ENCODE data around the gene RNPEPL1.
"Not testable (repeated sequence)": the region's sequence is repeated elsewhere in the genome, so short reads cannot be mapped to it uniquely, and the experiment has no call there.

Gene RNPEPL1, protein sequence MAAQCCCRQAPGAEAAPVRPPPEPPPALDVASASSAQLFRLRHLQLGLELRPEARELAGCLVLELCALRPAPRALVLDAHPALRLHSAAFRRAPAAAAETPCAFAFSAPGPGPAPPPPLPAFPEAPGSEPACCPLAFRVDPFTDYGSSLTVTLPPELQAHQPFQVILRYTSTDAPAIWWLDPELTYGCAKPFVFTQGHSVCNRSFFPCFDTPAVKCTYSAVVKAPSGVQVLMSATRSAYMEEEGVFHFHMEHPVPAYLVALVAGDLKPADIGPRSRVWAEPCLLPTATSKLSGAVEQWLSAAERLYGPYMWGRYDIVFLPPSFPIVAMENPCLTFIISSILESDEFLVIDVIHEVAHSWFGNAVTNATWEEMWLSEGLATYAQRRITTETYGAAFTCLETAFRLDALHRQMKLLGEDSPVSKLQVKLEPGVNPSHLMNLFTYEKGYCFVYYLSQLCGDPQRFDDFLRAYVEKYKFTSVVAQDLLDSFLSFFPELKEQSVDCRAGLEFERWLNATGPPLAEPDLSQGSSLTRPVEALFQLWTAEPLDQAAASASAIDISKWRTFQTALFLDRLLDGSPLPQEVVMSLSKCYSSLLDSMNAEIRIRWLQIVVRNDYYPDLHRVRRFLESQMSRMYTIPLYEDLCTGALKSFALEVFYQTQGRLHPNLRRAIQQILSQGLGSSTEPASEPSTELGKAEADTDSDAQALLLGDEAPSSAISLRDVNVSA

DNA sequence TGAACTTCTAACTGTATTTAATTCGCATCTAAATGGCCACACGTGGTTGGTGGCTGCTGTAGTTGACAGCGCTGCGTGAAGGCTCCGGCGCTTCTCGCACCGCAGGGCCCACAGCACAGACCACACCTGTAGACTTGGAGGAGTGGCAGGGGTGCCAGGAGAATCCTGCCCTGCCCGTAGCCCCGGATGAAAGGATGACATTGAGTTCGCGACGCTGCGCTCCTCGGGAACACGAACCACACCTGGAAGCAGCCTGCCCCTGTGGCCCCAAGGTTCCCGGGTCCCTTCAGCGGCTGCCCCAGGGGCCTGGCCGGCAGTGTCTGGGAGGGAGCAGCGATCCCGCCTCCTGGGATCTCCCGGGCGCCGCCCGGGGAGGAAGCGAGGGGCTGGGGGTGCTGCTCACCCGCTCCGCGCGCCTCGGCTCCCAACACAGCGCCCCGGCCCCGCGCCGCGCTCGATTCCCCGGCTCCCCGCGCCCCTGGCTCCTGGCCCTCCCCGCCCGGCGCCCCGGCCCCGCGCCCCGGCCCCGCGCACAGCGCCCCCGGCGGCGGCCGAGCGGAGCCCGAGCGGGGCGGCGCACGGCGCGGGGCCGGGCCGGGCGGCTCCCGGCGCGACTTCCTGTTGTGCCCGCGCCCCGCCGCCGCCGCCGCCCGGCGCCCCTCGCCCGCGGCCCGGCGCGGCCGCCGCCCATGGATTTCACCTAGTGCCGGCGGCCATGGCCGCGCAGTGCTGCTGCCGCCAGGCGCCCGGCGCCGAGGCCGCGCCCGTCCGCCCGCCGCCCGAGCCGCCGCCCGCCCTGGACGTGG, at the start of gene RNPEPL1:
TSS of gene RNPEPL1 (plus strand) at position 613 of the 806 bp plus-strand sequence. CDS start at position 716, 103 bp downstream.
- DNase-seq, result peak in 3 of 4 experiments; percentile 30 to 59 (median 56)

DNA sequence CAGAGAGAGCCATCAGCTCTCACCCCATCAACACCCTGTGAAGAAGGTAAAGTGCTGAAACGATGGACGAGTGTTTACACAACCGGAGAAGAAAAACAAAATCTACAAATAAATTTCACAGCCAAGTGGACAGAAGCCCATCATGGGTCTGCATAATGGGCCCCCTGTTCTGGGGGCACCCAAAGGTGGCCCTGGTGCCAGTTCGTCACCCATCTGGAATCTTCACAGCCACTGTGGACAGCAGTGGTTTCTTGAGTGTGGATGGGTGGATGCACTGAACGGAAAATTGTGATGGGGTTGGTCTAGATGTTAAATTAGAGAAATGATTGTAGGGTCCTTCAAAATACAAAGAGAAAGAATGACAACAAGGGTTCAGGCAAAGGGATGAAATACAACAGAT, 49.3 kb upstream of the RNPEPL1 start:
- DNase-seq, result no peak

DNA sequence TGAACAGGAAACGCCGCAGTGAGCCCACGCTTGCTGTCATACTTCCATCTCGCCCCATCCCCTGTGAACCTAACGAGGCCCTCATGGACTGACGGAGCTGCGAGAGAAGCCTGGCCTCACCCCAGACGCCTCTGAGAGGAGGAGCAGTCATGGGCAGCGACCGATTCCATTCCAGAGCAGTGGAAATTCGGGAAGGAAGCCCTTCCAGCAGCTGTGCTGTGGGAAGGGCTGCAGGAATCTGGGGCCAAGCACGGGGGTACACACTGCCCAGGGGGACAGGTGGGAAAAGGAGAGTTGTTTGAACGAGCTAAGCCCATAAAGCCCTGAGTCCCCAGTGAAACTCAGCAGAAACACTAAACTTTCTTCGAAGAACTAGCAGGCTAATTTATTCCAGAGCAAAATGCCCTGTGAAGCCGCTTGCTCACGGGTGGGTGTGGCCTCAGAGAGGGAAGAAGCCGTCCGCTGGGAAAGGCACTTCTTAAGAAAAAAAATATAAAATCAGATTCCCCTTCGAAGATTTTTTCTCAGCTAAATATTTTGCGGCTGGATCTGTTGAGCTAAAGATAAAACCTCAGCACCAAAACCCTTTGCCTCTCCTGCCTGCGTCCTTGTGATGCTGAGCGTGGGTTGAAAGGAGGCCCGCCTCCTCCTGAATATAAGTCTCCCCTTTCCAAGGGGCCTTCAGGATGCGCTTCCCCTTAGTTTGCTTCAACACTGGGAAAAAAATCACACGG, 48.7 kb upstream of the RNPEPL1 start:
- DNase-seq, result no peak

DNA sequence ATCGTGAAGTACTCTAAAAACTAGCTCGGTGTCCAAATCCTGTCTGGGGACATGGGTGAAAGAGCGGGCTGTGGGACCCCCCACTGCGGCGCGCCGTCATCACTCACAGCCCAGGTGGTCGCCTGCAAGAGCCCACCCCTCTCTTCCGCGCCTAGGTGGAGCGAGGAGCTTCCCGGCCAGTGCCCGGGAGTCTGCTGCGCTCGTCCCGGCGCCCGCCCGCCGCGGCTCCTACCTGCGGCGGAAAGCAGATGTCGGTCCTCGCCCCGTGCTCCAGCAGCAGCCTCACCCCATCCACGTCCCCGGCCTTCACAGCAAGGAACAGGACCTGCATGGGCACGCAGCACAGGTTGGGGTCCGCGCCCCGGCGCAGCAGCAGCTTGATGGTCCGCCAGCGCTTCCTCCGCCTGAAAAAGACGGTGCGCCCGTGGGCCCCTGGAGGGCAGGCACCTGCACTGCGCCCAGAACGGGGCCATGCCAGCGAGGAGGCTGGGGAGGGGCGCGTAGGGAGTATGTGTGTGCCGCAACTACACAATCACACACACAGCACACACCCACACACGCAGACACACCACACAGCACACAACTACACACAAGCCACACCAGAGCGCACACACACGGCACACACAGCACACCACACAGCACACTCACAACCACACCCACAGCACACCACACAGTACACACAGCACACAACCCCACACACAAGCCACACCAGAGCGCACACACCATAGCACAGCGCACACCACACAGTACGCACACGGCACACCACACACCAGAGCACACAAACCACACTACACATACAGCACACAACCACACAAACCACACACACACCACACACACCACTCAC, 47.9 kb upstream of the RNPEPL1 start:
- no peak for DNase-seq

DNA sequence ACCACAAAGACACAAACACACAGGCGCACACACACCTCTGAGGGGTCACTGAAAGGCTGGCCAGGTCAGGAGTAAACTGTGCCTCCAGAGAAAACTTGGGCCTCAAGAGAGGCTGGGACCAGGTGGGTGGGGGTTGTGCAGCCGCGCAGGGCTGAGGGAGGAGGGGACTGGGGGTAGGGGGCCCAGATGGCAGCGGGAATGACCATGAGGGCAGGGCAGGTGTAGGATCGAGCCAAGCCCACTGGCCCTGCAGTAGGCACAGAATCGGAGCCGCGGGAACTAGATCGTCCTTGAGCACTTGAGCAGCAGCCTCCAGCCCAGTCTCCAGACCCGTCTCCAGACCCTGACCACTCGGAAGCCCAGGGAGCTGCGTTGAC, 47.3 kb upstream of the RNPEPL1 start:
- DNase-seq, result no peak

DNA sequence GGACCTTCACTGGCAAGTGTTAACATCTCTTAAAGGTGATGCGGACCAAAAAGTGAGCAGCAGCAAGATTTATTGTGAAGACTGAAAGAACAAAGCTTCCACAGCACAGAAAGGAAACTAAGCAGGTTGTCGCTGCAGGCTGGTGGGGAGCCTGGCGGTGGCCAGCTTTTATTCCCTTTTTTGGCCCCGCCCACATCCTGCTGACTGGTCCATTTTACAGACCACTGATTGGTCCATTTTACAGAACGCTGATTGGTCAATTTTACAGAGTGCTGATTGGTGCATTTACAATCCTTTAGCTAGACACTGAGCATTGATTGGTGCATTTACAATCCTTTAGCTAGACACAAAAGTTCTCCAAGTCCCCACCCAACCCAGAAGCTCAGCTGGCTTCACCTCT, 46.4 kb upstream of the RNPEPL1 start:
- not testable (repeated sequence) for DNase-seq

DNA sequence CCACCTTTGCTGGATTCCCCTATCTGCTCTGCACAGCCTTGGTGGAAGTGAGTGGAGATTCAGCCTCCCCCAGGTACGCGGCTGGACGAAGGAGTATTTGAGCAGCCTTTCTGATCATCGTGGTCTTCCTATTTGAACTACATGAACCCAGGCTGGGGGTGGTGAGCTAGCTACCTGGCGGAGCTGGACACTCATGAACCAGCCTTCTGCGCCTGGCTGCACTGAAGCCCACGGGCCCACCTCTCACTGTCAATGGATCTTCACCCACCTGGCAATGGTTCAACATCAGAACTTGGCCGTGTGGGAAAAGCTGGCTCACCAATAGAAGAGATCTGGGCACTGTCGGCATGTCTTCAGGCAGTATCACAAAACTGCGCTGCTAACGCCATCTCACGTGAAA, 45.9 kb upstream of the RNPEPL1 start:
- DNase-seq, result no peak

DNA sequence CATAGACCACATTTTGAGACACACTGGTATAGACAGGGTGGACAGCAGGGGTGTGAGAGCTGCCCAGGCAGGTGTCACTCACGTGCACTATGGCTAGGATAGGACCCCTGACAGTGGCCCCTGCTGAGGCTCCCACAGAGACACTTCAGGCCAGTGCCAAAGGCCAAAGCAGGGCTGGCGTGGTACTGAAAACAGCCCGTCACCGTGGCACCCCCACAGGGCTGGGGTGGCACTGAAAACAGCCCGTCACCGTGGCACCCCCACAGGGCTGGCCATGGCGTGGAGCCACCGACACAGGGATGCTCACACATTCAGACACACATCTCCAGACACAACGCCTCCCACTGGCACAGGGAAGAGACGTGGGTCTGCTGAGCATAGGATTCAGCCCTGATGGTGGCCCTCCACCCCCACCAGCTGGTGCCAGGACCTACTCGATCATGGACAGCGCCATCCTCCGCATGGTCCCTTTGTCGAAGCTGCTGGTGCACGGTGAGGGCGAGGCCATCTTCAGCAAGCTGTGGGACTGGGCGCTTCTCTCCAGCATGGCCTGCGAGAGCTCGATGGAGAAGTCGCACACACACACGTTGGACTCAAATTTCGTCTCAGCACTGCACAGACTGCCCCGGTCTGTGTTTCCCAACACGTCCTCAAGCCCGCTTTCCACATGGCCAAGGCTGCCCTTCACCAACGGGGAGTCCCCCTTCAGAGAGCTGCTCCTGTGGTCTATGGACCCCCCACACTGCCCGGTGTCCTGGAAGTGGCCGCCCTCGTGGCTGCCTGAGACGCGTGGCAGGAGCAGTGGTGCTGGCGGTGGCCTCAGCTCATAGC, 44.6 kb upstream of the RNPEPL1 start:
- no peak for DNase-seq

DNA sequence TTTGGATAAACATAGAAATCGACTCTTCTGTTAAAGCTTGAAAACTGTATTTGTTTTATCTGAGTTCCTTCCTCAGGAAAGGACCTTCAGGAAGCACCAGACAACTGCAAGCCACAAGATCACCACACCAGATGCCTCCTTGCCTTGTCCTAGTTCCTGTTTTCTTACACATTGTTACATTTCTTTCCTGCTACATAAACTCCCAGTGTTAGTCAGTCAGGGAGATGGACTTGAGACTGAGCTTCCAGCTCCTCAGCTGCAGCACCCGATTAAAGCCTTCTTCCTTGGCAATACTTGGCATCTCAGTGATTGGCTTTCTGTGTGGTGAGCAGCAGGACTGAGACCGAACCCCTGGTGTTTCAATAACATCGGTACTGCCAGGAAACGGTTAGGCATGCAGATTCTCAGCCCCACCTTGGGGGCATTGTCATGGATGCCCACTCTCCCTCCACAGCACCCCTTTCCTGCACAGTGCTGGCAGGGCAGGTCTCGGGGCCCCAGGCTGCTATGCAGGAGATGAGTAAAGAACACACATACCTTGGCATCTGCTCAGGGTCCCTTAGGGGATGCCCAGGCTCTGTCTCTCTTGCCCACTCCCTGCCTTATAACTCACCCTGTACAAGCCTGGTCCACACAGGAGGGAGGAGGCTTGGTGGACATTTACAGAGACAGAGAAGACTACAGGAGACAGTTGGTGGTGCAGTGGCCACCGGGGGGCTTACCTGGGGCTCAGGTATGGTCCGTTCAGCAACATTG, 43.1 kb upstream of the RNPEPL1 start:
- no peak for DNase-seq

DNA sequence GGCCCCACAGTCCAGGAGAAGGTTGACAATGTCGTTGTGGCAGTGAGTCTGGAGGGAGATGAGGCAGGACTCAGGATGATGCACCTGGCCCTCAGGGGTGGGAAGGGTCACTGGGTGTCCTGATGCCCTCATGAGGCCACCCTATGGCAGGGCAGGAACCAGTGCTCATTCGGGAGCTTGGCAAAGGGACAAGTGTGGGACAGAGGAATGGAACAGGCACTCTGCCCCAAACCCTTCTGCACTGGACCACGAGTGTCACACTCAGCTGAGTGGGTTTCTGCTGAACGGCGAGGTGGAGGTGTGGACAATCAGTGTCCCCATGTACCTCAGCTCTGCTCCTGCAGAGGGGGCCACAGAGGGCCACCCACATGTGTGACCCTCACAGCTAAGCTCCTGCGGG, 42.5 kb upstream of the RNPEPL1 start:
- DNase-seq, result no peak

DNA sequence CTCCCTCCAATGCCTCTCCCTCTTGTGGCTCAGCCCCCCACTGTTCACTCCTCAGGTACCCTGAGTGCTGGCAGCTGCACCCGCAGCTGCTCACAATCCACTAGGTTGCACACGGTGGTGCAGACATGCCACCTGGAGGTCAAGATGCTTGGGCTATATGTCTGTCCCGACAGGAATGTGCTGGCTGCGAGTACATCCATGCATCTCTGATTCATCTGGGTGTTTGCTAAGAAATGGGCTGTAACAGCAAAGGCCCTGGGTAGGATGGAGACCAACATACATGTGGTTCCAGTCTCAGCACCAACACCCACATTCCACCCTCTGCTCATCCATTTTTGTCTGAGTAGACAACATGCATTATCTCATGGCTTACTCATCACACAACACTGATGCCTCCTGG, 41.8 kb upstream of the RNPEPL1 start:
- no peak for DNase-seq

DNA sequence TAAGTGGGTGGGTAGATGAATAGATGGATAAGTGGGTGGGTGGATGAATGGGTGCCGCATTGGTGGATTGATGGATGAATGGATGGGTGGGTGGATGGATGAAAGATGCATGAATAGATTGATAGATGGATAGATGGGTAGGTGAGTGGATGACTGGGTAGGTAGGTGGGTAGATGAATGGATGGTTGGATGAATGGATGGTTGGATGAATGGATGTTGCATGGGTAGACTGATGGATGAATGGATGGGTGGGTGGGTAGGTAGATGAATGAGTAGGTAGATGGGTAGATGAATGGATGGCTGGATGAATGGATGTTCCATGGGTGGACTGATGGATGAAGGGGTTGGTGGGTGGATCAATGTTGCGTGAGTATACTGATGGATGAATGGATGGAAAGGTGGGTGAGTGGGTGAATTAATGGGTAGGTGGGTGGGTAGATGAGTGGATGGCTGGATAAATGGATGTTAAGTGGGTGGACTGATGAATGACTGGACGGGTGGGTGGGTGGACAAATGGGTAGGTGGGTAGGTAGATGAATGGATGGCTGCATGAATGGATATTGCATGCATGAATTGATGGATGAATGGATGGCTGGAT, 41.0 kb upstream of the RNPEPL1 start:
- no peak for DNase-seq

DNA sequence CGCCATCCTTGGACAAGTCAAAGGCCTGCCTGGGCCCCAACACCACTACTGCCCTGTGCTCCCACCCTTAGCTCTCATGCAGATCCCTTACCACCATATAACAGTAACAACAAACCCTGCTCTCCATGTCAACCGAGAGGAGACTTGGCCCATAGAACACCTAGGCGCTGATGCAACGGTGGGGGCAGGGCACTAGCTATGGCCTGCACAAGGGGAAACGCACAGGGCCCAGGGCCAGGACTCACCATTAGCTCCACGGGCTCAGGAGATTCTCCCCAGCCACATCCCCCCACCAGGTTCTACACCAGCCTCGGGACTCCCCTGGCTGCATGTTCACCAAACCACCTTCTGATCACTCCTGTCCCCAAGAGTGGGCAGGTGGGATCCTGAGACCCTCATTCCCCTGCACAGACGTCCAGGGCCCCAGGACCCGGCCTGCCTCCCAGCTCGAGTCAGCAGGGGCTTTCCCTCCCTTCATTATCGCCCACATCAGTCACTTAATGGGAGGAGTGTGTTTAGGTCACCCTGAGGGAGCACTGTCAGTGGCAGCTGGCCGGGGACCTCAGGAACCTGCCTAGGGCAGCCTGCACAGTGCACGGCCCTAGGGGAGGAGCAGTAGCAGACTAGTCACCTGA, 39.8 kb upstream of the RNPEPL1 start:
- DNase-seq, result no peak

DNA sequence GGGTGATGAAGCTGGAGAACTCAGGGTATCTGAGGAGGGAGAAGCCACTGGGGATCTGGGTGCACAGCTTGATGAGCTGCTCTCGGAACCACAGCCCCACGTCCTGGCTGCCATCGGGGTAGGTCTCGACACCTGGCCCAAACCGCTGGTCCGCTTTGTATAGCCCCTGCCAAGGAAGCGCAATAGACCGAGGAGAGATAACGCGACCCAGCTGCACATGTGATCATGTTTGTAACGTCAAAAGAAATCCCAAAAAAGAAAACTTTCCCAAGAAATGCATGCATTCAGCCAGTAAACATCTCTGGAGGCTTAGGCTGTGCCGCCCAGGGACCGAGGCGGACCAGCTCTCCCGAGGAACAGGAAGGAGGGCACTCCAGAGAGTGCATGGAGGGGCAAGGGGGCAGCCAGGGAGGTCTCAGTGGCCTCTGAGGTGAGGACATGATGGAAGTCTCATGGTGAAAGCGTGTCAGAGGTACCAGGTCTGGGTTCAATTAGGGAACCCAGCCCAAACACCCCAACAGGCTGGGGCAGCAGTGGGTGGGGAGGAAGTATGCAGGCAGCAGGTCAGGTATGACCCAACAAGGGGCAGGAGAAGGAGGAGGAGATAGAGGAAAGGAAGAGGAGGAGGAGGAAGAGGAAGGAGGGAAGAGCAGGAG, 38.8 kb upstream of the RNPEPL1 start:
- DNase-seq, result no peak

DNA sequence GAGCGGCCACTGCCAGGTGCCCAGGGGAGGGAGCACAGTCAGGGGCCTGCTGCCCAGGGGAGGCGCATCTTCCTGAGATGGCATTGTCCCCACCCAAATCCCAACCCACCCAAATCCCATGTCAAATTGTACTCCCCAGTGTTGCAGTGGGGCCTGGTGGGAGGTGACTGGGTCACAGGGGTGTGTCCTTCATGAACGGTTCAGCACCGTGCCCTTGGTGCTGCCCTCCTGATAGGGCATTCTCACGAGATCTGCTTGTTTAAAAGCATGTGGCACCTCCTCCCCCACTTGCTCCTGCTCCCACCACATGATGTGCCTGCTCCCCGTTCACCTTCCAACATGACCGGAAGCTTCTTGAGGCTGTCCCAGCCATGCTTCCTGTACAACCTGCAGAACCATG, 38.1 kb upstream of the RNPEPL1 start:
- DNase-seq, result no peak

DNA sequence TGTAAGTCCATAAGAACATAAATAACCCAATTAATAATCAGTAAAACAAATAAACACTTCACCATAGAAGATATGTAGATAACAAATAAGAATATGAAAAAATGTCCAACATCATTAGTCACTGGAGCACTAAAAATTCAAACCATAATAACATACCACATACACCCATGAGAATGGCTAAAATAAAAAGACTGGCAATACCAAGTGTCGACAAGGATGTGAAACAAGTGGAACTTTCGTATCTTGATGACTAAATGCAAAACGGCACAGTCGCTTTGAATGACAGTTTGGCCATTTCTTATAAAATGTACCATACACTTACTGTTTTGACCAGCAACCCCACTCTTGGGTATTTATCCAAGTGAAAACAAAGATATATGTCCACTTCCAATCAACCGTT, 37.2 kb upstream of the RNPEPL1 start:
- DNase-seq, result no peak

DNA sequence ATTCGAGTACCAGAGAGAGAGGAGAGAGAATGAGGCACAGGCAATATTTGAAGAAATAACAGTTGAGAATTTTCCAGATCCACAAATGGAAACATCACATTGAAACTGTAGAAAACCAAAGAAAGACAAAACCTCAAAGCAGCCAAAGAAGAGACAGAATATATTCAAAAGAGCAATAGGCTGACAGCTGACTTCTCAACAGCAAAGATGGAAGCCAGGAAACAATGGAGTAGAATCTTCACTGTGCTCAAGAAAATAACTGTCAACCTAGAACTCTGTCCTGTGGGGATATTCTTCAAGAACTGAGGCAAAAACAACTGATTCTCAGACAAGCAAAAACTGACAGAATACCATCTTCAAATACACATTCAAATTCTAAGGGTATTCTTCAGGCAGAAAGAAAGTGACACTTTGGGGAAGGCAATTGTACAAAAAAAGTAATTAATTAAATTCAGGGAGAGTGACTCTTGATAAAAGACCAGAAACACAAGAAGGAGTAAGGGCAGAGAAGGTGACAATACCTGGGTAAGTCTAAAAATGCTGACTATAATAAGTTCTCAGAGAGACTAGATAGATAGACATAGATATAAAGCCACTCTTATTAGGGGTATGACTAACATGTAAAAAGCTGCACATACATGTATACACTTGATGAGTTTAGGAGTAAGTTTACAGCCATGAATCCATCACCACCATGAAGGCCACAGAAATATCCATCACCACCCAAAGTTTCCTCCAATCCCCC, 36.1 kb upstream of the RNPEPL1 start:
- DNase-seq, result no peak

Data from activated CD4-positive, CD25-positive, alpha-beta regulatory T cell (primary cell).